ENCODE data around the gene SNCG.

The SNCG gene

DNA sequence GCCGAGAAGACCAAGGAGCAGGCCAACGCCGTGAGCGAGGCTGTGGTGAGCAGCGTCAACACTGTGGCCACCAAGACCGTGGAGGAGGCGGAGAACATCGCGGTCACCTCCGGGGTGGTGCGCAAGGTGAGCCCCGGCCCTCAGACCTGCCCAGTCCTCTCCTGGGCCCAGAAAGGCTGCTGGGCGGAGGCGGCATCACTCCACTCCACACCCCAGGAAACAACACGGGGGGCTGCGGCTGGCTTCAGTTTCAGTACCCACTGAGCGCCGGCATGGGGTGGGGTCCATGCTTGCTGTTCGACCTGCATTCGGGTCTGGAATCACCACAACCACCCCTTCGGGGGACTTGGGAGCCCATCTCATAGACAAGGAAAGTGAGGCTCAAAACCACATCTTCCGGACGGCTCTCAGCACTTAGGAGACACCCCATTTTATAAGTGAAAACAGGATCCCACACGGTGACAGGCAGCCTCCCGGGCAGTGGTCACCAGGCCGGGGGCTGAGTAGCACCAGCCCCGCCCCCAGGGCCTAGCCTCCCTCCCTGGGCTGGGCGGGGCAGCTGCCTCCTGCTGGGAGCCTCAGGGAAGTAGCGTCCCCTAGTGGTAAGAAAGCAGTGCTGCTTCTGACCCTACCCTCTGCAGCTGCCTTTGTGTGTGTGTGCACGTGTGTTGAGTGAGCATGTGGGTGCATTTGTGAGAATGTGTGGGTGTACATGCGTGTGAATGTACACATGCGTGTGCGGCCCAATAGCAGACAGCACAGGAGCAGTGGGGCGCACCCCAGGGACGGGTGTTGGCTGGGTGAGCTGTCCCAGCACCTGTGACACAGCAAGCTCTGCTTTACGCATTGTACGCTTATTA lies 1.8 kb downstream of the SNCG start:
- in situ Hi-C loops (cut with MboI; ENCODE audit: low sequenced_read_pairs): no loop called here

DNA sequence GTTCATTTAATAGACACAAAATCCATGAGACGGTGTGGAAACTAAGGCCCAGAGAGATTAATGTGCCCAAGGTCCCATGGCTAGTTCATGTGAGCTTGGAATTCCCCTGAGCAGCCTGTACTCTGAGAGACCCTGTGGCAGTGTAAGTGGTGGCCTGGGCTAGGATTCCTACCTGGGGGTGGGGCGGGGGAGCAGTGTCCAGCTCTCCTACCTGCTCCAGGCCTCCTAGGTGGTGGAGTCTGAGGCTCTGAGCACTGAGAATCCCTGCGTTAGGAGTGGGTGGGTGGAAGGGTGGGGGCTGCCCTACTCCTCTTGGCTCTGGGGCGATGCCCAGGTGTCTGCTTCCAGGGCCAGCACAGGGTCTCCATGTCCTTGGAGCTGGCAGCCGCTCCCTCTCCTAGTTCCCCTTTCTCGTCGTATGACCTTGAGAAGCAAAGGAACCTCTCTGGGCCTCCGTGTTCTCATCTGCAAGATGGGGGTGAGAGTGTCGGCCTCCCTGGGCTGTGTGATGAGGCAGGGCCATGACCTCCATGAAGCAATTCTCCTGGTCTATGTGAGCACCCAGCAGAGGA lies 2.5 kb downstream of the SNCG start:
- in situ Hi-C loops (cut with MboI; ENCODE audit: low sequenced_read_pairs): no loop called here

DNA sequence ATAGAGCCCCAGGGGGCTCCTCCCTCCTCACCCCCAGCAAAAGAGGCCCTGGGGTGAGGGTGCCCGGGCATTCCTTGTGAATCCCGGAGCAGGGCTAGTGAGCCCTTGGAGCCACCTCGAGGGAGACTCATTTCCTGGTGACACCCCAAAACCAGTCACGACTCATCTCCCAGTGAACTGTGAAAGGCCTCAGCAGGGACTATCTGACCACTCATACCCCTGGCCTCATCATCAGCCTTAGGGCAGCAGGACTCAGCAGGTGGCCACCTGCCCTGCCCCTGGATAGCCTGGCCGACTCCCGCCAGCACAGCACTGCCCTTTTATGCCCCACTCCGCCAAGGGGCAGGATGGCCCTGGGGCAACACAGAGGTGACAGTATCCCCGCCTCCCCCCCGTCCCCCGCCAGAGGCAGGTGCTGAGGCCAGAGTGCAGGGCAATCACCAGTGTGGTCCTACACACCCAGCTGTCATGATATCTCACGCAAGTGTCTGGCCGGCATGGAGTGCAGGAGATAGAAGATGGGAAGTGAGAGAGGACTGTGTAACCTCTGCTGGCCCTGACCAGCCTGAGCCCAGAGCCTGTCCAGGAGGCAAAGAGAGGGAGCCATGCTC lies 3.2 kb downstream of the SNCG start:
- in situ Hi-C loops (cut with MboI; ENCODE audit: low sequenced_read_pairs): no loop called here

DNA sequence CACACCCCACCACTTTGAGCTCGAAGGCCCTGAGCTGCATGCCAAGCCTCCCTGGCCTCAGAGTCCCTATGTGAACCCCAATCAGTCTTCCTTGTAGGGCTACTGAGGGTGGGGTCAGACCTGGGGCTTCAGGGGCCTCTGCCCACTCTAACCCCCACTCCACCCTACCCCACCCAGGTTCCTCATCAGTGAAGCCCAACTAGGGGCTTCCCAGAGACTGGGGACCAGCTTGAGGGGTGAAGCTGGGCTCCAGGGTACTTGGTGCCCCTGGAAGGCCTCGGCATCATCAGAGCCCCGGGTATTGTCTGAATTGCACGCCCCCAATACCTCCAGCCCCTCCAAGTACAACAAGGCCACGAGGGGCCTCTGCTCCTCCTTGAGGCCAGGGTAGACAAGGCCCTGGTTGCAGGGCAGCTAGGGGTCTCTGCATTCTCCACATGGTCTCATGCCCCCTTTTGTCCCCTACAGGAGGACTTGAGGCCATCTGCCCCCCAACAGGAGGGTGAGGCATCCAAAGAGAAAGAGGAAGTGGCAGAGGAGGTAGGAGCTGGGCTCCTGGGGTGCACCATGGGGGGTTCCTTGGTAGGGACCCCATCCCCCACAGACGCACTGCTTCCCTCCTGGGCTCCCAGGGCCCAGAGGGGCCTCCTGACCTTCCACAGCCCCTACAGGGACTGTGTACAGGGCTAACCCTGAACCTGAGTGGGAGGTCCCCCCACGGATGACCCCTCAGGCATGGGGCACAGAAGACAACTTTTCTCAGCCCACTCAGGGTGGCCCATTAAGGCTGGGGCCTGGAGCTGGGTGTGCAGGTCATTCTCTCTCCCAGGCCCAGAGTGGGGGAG lies 4.0 kb downstream of the SNCG start:
- in situ Hi-C loops (cut with MboI; ENCODE audit: low sequenced_read_pairs): no loop called here

DNA sequence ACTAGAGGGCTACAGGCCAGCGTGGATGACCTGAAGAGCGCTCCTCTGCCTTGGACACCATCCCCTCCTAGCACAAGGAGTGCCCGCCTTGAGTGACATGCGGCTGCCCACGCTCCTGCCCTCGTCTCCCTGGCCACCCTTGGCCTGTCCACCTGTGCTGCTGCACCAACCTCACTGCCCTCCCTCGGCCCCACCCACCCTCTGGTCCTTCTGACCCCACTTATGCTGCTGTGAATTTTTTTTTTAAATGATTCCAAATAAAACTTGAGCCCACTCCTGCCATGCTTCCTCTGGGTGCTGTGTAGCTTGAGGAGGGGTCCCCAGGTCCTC lies 4.5 kb downstream of the SNCG start:
- in situ Hi-C loops (cut with MboI; ENCODE audit: low sequenced_read_pairs): no loop called here

DNA sequence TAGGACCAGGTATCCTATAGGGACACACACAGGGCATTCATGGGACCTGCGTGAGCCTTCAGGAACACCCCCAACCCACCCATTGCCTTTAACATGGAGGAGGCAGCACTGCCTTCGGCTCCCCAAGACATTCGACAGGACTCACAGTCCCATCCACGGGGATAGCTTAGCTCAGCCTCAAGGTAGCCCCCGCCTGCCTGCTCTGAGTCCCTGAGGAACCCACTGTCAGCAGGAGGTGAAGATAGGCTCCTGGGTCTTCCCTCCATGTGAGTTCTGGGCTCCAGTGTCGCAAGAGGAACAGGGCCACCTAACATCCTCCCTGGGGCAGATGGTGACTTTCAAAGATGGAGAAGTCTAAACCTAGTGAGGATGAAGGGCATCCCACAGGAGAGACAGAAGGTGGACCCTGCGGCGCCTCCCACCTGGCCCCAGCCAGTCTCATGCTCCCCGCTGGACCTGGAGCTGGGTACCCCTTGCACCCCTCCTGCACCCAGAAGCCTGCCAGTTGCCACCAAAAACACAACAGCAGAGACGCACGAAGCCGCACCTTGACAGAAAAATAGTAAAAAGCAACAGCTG lies 5.0 kb downstream of the SNCG start:
- in situ Hi-C loops (cut with MboI; ENCODE audit: low sequenced_read_pairs): no loop called here

DNA sequence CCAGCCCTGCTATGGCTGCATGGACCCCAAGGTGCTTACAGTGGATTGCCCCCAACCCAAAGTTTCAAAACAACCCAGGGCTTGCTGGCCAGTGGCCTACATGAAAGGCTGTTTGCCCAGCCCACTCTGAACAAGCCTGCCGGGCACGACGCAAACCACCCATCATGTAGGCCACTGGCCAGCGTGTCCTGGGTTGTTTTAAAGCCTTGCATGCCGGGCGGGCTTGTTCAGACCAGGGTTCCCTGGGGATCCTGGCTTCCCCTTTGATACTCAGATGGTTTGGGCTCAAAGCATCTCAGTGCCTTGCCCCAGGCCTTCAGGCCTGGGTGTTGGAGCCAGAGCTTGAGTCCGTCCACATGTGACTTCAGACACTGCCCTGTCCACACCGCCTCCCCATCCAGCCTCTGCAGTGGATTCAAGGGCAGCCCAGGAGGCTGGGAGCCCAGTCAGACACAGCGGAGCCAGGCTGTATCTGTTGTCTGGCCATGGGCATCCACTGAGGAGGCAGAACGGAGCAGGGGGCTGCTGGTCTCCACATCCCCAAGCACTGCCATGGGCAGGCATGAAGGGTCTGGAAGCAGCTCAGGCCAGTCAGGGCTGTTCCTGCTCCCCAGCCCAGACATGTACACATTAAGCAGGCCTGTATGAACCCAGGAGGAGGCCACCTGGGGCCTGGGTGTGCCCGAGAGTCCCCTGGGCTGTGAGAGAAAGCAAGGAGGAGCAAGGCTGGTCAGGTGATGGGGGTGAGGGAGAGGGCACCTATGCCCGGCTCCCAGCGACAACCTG lies 5.9 kb downstream of the SNCG start:
- in situ Hi-C loops (cut with MboI; ENCODE audit: low sequenced_read_pairs): no loop called here

DNA sequence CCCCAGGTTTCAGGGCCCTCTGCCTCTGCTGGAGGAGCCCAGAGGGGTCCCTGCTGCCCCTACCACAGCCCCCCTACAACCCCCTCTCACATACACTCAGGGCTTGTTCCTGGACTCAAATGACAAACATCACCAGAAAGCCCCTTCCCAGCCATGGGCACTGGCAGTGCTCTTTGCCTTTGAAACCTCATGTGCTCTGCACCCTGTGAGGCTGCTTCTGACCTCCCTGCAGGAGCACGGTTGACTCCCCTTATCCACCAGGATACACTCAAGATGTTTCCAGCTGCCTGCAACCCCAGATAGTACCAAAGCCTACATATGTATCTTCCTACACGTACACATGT lies 6.4 kb downstream of the SNCG start:
- in situ Hi-C loops (cut with MboI; ENCODE audit: low sequenced_read_pairs): no loop called here

DNA sequence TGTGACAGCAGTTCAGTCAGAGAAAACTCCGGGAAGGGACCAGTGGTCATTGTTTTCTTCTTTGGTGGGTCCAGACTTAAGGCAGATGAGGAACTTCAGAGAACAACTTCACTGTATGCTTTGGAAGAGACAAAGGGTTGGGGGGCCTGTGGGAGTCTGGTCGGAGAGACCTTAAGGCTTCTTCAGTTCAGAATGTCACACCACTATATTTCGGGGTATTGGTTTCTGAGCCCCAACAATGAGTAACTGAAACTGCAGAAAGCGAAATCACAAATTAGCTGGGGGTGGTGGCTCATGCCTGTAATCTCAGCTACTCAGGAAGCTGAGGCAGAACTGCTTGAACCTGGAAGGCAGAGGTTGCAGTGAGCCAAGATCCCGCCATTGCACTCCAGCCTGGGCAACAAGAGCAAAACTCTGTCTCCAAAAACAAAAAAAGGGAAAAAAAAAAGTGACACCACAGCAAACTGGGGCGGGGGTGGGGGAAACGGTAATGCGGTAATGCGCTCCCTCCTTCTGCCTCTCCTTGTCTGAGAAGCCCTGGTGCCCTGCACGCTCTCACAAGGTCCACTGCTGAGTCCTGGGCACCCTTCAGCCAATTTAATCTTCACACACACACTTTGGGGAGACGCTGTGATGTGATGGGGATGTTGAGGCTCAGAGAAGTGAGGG lies 7.7 kb downstream of the SNCG start:
- in situ Hi-C loops (cut with MboI; ENCODE audit: low sequenced_read_pairs): no loop called here

DNA sequence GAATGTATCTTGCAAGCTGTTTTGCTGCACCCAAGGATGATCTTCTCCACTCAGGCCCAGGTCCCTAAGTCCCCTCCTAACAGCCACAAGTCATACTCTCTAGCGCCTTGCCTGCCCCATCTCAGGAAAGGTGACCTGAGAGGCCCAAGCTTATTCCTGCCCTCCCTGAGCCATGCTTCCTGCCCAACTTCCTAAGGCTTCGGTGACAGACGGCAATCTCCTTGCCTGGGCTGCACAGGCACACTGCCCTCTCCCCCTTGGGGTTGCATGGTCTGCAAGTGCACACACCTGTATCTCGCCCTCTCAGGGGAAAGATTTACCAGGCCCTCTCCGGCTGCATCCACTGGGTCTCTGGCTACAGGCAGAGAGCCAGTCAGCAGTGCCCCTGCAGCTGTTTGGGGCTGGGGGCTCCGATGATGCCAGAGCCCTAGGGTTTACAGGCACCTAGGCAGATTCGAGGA lies 9.1 kb downstream of the SNCG start:
- in situ Hi-C loops (cut with MboI; ENCODE audit: low sequenced_read_pairs): no loop called here

DNA sequence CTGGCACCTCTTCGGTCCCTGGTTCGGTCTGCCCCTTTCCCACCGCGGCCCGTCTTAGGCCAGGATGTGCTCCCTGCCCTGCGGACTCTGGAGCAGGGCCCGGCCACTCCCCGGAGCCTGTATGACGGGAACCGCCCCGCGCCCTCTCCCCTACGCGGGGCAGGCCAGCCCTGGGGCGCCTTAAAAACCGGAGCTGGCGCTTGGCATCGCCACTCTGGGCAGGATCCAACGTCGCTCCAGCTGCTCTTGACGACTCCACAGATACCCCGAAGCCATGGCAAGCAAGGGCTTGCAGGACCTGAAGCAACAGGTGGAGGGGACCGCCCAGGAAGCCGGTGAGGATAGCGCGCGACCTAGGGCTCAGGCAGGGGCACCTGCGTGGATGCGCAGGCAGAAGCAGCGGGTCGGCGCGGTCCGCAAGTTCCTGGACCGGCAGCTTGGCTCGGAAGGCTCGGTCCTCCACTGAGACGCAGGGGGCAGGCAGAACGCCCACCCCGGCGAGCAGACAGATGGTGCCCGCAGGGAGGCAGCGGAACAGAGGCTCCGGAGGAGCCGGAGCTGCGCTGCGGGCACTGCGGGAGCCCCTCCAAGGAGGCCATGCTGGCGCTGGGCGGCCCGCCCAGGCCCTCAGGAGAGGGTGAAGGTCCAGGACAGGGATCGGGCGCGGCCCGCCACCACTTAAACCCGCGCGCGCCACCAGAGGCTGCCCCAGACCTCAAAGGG lies 10.0 kb downstream of the SNCG start, which contains the start of gene ADIRF:
Gene ADIRF, plus strand, starts transcription at position 212 of the 723 bp plus-strand sequence. Its CDS starts 63 bp downstream, at position 275.
- in situ Hi-C loops (cut with MboI; ENCODE audit: low sequenced_read_pairs): no loop called here

DNA sequence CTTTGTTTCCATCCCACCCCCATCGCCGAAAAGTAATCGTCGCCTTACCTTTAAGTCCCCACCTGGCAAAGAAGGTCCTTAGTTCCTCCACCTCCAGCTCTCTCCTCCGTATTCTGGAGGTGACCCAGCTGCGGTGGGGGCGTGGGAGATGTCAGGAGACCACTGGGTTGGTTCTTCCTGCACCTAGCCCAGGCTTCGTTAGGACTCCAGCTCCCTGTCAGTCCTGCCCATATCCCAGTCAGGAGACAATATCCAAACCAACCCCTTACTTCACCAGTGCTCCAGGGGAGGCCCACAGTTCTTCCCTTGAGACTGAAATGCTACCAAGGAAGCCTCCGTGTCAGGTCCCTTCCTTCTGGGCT lies 10.6 kb downstream of the SNCG start:
- in situ Hi-C loops (cut with MboI; ENCODE audit: low sequenced_read_pairs): no loop called here

DNA sequence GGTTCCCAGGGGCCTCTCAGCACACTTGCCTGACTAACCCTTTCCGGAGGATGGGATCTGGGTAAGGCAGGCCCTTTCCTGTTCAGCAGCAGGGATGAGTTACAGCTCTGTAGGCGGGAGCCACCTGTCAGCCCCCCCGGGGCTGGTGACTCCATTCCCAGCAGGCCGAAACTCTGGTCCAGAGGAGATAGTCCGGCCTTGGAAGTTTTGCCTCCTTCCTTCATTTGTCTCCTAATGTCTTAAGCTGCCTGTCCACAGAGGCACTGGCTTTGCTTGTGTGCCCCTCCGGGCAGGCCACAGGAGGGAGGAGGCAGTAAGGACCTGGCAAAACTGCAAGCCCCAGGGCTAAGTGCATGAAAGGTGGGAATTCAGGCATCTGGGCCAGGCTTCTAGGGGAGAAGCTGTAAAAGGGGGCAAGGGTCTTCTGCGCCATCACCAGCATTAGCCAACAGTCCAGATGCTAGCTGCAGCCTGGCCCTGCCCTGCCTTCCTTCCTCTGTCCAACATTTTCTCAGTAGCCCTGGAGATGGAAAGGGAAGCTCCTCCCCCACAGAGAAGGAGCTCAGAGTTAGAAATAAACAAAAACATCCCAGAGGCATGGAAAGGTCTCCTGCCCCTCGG lies 11.1 kb downstream of the SNCG start:
- in situ Hi-C loops (cut with MboI; ENCODE audit: low sequenced_read_pairs): no loop called here

DNA sequence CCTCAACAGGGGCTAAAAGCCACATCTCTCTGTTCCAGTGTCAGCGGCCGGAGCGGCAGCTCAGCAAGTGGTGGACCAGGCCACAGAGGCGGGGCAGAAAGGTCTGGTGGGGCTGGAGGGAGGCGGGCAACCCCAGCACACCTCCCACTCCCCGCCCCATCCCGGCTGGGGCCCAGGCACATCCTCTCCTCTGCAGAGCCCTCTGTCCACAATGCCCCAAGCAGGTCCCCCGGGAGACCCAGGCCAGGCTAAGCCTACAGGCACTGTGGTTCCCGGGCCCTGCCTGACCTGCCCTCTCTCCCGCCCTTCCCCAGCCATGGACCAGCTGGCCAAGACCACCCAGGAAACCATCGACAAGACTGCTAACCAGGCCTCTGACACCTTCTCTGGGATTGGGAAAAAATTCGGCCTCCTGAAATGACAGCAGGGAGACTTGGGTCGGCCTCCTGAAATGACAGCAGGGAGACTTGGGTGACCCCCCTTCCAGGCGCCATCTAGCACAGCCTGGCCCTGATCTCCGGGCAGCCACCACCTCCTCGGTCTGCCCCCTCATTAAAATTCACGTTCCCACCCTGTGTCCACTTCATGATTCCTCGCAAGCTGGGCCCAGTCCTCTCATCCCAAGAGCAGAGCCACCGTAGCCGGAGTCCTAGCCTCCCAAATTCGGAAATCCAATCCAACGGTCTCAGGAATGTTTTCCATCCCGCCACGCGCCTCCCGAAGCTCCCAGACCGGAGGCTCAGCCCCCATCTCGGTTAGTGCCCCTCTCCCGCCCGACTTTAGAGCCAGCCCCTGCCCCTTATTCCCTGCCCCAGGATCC lies 12.0 kb downstream of the SNCG start:
- in situ Hi-C loops (cut with MboI; ENCODE audit: low sequenced_read_pairs): no loop called here

DNA sequence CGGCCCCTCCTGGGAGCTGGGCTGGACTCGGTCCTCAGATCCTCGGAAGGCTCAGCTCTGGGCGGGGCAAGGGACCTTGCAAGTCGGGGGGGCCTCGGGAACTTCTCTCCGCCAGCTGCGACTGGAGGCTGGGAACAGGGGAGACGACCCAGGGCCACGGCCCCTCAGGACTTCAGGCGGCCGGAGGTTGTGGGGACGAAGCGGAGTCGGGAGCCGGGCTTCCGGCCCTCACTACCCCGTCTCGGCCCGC lies 12.5 kb downstream of the SNCG start:
- in situ Hi-C loops (cut with MboI; ENCODE audit: low sequenced_read_pairs): no loop called here

DNA sequence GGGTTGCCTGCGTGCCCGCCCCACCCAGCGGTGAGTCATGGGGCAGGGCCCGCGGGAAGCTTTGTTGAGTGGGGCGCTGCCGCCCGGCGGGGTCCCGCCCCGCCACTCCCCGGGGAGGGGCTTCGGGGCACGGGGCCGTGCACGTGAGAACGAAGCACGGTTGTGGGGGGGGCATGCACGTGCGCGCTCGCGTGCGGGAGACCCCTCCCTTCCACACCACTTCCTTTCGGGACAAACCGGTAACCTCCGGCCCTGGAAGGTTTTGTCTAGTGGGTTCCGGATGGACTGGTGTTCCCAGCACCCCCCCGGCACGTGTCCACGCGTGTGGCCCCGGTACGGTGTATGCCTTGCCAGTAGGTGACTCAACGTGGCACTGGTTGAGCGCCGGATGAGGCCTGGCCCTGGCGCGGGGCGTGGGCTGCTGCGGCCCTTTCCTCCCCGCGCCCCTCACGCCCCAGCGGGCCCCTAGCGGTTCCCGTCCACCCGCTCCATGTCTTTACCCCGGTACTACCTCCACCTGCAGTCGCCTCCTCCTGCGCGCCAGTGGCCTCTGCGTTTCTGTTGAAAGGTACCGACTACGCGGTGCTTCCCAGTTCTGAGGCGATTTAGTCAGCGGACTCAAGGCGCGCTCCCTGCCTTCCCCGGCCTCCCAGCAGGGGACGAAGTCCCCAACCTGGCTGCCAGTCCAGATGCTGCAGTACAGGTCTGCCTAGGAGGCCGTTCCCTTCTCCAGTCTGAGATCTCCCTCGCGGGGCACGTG lies 13.0 kb downstream of the SNCG start:
- in situ Hi-C loops (cut with MboI; ENCODE audit: low sequenced_read_pairs): no loop called here

DNA sequence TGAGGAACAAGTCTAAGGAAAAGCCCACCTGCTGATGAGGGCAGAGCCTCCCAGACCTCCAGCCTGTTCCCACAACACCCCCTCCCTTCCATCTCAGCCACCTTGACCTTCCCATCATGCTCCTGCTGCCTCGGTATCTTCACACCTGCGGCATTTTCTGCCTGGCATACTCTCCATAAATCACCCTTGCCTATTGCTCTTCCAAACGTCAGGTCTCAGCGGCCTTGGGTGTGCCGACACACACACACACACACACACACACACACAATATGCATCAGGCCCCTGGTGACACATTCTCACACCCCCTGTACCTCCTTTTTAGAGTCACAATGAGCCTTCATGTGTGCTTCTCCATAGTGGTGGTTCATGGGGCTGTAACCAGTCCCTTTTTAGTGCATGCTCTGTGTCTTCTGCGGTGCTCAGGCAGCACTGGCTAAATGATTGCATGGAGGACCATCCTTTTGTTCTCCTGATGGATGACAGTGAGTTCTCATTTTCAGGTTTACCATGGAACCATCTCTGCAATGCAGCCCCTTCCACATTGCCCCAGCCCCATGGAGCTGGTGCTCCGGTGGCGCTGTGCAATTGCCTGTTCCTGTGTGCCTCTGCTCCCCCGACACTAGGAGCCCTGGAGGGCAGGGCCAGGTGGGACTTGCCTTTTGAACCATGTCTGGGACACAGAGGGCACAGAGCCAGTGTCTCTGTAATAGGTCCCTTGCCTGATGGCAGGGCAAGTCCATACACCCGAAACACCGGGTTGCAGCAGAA lies 14.4 kb downstream of the SNCG start:
- in situ Hi-C loops (cut with MboI; ENCODE audit: low sequenced_read_pairs): no loop called here
